Measurements from ENCODE around the gene FMOD. TPM values are rescaled to one million over a fixed set of nuclear protein-coding genes. Genes with fewer than 3 reads are reported as not detected.

The FMOD gene
- total and polyA plus RNA-seq, 2 donors (not counting 3 experiments of a cell fraction or from before 2014, with no cell fraction given), result 0.11 to 0.12 TPM

- no peaks in the 10 kb centered on the region for H4K20me1 ChIP-seq (replicated peaks; ENCODE audit: control insufficient read depth, extremely low read depth, insufficient read depth, low read length)
- no peaks in the 10 kb centered on the region for H3K9me3 ChIP-seq (replicated peaks; ENCODE audit: control insufficient read depth, insufficient read depth, low read length)
- H3K4me1 ChIP-seq (ENCODE audit: control insufficient read depth, extremely low read depth, insufficient read depth, low read length), result no peaks in the 10 kb centered on the region
- ChIA-PET CTCF (interaction anchor here (0.6 to 2.1 kb wide), 4 partner anchors 10 to 346 kb away, joined by 3 to 6 read pairs (median 4); no protein-coding TSS in a partner anchor), POLR2A (no interaction called here)
- no peak overlapping the region for H2AFZ ChIP-seq (ENCODE audit: low read depth, low read length)
- DNase-seq (ENCODE audit: low read depth, low spot score) (no peak), FAIRE-seq (no peak)
- H3K27me3 ChIP-seq (ENCODE audit: control insufficient read depth in 2 of 2, insufficient read depth in 2 of 2, low read length in 2 of 2), result peaks cover 28 to 42% of the 10 kb centered on the region in 2 experiments
- H3K79me2 ChIP-seq (ENCODE audit: control insufficient read depth, insufficient read depth, low read length), result no peaks in the 10 kb centered on the region
- dilution Hi-C loops (cut with MboI; ENCODE audit: extremely low pct_ligation_motif_present, low sequenced_read_pairs), result no loop called here
- H3K4me3 ChIP-seq (replicated peaks in 1 of 3; ENCODE audit: insufficient read depth in 1 of 3, low read depth in 1 of 3, low read length in 3 of 3), result no peak overlapping the region
- no peak overlapping the region for H3K27ac ChIP-seq (ENCODE audit: insufficient read depth, low read depth, low read length)
- no peak overlapping the region for H3K4me2 ChIP-seq (ENCODE audit: insufficient read depth, low read length)
- no peak overlapping the region for H3K9ac ChIP-seq (replicated peaks; ENCODE audit: extremely low read depth, insufficient read depth, low read length)
- no peaks in the 10 kb centered on the region for H3K36me3 ChIP-seq (ENCODE audit: control insufficient read depth in 2 of 2, extremely low read depth in 1 of 2, insufficient read depth in 2 of 2, low read length in 2 of 2)
- TF ChIP-seq, protein P1, sequence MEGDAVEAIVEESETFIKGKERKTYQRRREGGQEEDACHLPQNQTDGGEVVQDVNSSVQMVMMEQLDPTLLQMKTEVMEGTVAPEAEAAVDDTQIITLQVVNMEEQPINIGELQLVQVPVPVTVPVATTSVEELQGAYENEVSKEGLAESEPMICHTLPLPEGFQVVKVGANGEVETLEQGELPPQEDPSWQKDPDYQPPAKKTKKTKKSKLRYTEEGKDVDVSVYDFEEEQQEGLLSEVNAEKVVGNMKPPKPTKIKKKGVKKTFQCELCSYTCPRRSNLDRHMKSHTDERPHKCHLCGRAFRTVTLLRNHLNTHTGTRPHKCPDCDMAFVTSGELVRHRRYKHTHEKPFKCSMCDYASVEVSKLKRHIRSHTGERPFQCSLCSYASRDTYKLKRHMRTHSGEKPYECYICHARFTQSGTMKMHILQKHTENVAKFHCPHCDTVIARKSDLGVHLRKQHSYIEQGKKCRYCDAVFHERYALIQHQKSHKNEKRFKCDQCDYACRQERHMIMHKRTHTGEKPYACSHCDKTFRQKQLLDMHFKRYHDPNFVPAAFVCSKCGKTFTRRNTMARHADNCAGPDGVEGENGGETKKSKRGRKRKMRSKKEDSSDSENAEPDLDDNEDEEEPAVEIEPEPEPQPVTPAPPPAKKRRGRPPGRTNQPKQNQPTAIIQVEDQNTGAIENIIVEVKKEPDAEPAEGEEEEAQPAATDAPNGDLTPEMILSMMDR (IDR thresholded peaks at IDR 0.05; ENCODE audit: extremely low read depth in 1 of 2, insufficient read depth in 1 of 2, low read depth in 1 of 2, low read length in 2 of 2), result no peak
- TF ChIP-seq JUN (IDR thresholded peaks at IDR 0.05; ENCODE audit: borderline replicate concordance, insufficient read depth, insufficient read length, low read depth) (no peak), POLR2AphosphoS5 (IDR thresholded peaks at IDR 0.05; ENCODE audit: insufficient read depth, low read depth, low read length) (no peak), GATA2 (IDR thresholded peaks at IDR 0.05; ENCODE audit: insufficient read depth, insufficient read length, low read depth, low read length) (no peak), FOS (IDR thresholded peaks at IDR 0.05; ENCODE audit: borderline replicate concordance, insufficient read depth, low read length) (no peak), MYC (IDR thresholded peaks at IDR 0.05; ENCODE audit: low read depth, low read length) (no peak), EZH2 (IDR thresholded peaks at IDR 0.05; ENCODE audit: borderline replicate concordance, low read depth, low read length, severe bottlenecking) (no peak)
- H3K9me1 ChIP-seq (replicated peaks; ENCODE audit: control insufficient read depth, extremely low read depth, insufficient read depth, low read length), result no peaks in the 10 kb centered on the region
- no TSS peak for BruUV-seq (replicated peaks)
- intact Hi-C loops (cut with micrococcal nuclease), result no loop called here
Observed at GRCh38 chr1:203378556-203379245, 27.8 kb upstream of the FMOD start.
